DOHH2 (cell line): Measurements from ENCODE around the gene PPP4R4.

Experiments
- CTCF ChIP-seq: fragments of 200-600 bp; sonication (generic); IDR thresholded peaks from one replicate; pipeline ENCODE4 v1.5.1; 2014; ENCODE audit warnings: antibody characterized with exemption, mild to moderate bottlenecking, low read depth, low read length; ENCODE audit not compliant: poor library complexity, severe bottlenecking
- EZH2phosphoT487 ChIP-seq: fragments of 200-600 bp; sonication (generic); IDR thresholded peaks from 2 replicates; pipeline ENCODE4 v1.6.1; 2017; ENCODE audit warnings: borderline replicate concordance, mild to moderate bottlenecking, antibody characterized with exemption, low read length, moderate library complexity, mixed read lengths

GRCh38 chr14:94269156-94269555 is 95.0 kb downstream of the PPP4R4 start:
- TF ChIP-seq CTCF = no peak
- no peak for TF ChIP-seq EZH2phosphoT487
